HG03575 (cell line): ENCODE data around the gene CFAP126.
"Not testable (repeated sequence)": the region's sequence is repeated elsewhere in the genome, so short reads cannot be mapped to it uniquely, and the experiment has no call there.

Experiments used
- ATAC-seq: cut with Tn5 transposase; IDR thresholded peaks from one replicate; pipeline ENCODE4 v1.9.1; 2021; ENCODE audit not compliant: unreplicated experiment, insufficient number of reproducible peaks, low FRiP score; ENCODE audit errors: extremely low read depth

Gene CFAP126

GRCh38 chr1:161388639-161389038 lies 21.0 kb upstream of the CFAP126 start:
- ATAC-seq: no peak

DNA sequence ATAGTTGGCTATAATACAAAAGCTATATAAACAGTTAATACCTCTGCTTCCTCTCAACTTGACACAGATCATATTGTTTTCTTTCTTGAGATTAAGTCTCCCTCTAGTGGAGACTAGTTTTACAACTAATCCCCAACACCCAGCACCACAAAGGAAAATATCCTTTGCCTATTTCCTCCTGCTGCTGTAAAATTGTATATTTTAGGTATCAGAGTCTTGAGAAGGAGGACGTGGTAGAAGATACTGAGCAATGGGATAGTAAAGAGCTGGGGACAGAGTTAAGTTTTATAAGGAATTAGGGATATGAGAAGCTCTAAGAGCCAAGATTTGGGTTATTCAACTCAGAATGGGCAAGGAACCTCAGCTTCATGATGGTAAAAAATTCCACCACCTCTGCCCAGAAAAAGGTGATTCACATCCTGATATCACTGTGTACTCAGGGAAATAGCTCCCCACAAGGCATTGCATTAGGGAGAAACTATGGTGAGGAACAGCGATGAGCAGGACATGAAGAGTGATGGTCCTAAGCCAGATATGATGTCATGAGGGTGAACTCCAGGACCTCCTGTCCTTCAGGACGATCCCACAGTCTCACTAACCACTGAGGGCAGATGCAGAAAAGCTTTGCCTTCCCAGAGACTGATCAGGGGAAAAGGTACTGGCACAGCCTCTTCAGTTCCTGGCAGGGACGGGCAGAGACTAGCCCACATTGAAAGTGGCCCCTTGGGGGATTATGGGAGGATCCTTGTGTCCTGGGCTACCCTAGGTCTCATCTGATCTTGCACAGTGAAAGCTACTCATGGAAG lies 14.7 kb upstream of the CFAP126 start:
- no peak for ATAC-seq

DNA sequence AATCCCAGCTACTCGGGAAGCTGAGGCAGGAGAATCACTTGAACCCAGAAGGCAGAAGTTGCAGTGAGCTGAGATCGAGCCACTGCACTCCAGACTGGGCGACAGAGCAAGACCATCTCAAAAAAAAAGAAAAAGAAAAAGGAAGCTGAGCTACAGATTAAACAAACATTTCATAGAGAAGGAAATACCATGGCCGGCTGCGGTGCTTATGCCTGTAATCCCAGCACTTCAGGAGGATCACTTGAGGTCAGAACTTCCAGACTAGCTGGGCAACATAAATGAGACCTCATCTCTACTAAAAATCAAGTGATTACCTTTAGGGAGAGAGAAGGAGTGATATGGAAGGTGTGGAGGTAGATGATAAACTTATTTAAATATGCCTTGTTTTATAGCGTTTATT lies 14.0 kb upstream of the CFAP126 start:
- no peak for ATAC-seq

DNA sequence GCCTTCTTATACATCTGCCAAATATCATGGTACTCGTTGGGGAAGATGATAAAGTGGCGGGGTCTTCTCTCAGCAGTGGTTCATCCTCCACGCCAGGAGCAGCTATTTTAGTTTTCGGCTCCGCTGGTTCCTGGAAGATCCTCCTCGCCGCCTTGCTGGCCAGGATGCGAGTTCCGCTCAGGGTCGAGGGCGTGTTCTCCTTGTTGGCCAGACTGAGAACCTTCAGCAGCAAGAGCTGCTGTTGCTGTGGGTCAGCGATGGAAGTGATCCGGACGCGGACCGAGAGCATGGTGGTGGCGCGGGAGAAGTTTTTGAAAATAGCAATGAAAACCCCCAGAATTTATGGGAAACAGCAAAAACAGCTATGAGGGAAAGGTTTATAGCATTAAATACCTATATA lies 11.4 kb upstream of the CFAP126 start:
- ATAC-seq: no peak

DNA sequence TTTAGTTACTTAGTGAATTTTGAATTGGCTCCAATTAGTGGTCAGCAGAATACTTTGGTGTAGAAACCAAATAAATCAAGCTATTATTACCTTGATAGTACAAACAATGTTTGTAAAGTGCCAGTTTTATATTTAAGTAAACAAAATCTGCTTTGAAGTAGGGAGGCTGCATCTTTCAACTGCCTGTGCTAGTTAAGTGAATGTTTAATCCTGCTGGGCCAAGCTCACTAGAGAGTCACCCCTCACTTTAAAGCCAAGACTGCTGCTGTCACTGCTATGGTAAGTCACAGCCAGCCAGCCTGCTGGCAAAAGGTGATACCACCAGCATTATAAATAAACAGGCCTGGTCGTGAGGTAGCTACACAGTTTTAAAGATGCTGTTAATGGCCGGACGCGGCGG lies 10.3 kb upstream of the CFAP126 start:
- no peak for ATAC-seq

DNA sequence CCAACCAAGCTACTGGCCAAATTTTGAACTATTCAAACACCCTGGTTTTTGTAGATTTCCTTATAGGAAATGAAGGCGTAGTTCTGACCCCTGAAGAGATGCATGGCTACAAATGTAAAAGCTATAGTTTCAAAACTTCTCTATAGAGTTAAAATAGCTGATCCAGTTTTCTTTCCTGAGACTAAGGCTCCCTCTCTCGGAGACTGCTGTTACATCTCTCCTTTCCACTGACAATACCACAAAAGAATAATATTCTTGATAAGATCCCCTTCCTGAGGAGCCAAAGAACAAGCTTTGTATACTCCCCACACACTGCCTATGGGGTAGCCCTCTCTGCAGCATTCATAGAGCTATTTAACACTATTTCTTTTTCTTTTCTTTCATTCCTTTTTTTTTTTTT lies 6.7 kb upstream of the CFAP126 start:
- no peak for ATAC-seq

DNA sequence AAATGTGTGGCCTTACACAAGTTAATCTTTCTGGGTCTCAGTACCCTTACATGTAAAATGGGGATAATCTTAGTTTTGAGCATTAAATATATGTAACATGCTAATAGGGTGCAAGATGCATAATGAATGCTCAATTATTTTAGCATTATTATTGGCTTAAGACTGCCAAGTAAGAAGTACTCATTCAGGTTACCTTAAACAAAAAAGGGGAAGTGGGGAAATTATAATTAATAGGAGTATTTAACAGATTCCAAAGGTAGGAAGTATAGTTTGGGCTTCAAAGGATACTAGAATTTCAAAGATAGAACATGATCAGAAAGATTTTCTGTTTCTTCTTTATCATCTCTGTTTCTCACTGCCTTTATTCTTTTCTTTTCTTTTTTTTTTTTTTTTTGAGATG lies 5.8 kb upstream of the CFAP126 start:
- ATAC-seq: no peak

GRCh38 chr1:161365207-161365606 lies 2.5 kb downstream of the CFAP126 start:
- ATAC-seq: no peak

- ATAC-seq: no peak
Measured at GRCh38 chr1:161364332-161364731, 3.3 kb downstream of the CFAP126 start.

DNA sequence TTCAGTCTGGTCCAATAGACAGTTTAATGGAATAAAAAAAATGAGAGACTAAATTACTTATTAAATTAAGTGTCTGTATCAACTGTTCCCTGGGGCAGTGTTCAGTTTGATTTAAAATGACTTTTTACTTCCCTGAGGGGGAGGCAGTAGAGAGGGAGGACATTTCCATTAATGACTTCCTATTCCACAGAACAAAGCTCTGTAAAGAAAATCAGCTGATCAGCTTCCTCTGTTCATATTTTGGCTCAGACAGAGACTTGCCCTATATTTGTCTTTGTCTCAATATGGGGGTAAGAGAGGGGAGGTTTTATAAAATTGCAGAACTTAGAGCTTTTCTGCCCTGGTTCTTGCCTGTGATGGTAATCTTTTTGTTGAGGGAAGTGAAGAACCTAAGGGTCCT lies 8.4 kb downstream of the CFAP126 start:
- no peak for ATAC-seq

DNA sequence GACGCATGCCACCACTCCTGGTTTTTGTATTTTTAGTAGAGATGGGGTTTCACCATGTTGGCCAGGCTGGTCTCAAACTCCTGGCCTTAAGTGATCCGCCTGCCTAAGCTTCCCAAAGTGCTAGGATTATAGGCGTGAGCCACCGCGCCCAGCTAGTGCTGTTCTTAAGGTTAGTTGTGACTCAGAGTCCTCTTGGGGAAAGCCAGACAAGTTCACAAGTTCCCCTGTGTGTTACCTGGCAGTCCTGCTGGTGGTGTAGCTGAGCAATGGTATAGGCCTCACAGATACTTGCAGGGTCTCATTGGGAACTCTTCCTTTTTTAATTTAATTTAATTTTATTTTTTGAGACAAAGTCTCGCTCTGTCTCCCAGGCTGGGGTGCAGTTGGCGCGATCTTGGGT lies 10.6 kb downstream of the CFAP126 start:
- ATAC-seq: no peak

GRCh38 chr1:161351482-161351881 lies 16.2 kb downstream of the CFAP126 start:
- ATAC-seq: no peak

- no peak for ATAC-seq
Measured at GRCh38 chr1:161350671-161351070, 17.0 kb downstream of the CFAP126 start.

- ATAC-seq: no peak
Measured at GRCh38 chr1:161342821-161343220, 24.9 kb downstream of the CFAP126 start.

GRCh38 chr1:161342177-161342576 lies 25.5 kb downstream of the CFAP126 start:
- ATAC-seq: no peak

DNA sequence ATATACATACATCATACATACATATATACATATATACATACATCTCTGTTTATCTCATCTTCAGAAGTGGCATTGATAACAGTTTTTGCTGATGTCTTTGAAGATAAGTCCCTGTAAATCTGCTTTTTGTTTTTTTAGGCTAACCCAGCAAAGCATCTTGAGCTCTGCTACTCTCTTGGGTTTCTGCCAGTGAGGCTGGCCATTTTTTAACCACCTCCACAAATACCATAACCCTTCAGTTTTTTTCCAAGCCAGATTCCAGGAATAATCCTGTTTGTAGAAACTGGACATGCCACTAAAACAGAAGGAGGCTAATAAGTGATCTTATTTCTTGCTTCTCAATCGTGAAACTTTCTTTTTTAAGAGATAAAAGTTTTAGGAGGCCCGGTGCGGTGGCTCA lies 31.9 kb downstream of the CFAP126 start:
- ATAC-seq: no peak

DNA sequence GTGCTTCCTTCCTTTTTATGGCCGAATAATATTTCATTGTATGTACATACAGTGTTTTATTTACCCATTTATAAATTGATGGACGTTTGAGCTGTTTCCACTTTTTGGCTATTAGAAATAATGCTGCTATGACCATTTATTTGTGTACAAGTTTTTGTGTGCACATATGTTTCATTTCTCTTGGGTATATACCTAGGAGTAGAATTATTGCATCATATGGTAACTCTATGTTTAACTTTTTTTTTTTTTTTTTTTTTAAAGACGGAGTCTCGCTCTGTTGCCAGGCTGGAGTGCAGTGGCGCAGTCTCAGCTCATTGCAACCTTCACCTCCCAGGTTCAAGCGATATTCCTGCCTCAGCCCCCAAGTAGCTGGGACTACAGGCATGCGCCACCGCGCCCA lies 34.5 kb downstream of the CFAP126 start:
- no peak for ATAC-seq

- no peak for ATAC-seq
Measured at GRCh38 chr1:161330346-161330745, 37.3 kb downstream of the CFAP126 start.

DNA sequence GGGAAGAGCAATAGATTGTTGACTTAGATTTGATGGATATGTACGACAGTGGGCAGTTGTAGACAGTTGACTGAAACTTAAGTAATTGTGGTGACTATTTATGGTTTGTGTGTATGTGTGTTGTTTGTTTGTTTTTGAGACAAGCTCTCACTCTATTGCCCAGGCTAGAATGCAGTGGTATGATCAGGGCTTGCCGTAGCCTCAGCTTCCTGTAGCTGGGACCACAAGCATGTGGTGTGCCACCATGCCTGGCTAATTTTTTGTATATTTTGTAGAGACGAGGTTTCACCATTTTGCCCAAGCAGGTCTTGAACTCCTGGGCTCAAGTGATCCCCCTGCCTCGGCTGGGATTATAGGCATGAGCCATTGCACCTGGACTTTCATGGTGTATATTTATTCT lies 43.7 kb downstream of the CFAP126 start:
- no peak for ATAC-seq

- not testable (repeated sequence) for ATAC-seq
Measured at GRCh38 chr1:161315841-161316674, 51.6 kb downstream of the CFAP126 start.
